Activated T-cell treated with anti-CD3 and anti-CD28 coated beads, Interleukin-2, amount 50 U/mL, for 24 hours (primary cell): ENCODE data around the gene RPS6KC1.
"Not testable (repeated sequence)": the region's sequence is repeated elsewhere in the genome, so short reads cannot be mapped to it uniquely, and the experiment has no call there.

Source experiments
- DNase-seq: peaks from one replicate; pipeline ENCODE4 v3.0.0-alpha.2; 2020
- H3K27ac Mint-ChIP-seq: 2 replicates; pipeline ENCODE4 v1.8.0; 2020; ENCODE audit warnings: mild to moderate bottlenecking, mixed read lengths
- H3K27me3 Mint-ChIP-seq: 2 replicates; pipeline ENCODE4 v1.8.0; 2020; ENCODE audit warnings: mixed read lengths
- H3K36me3 Mint-ChIP-seq: 2 replicates; pipeline ENCODE4 v1.8.0; 2020; ENCODE audit warnings: low read depth, mixed read lengths
- H3K4me1 Mint-ChIP-seq: 2 replicates; pipeline ENCODE4 v1.8.0; 2020; ENCODE audit warnings: low read depth, mixed read lengths
- H3K4me3 Mint-ChIP-seq: 2 replicates; pipeline ENCODE4 v1.8.0; 2020; ENCODE audit warnings: mild to moderate bottlenecking, moderate library complexity, mixed read lengths
- H3K9me3 Mint-ChIP-seq: 2 replicates; pipeline ENCODE4 v1.8.0; 2020; ENCODE audit warnings: mixed read lengths

RPS6KC1 gene

GRCh38 chr1:213041443-213041842, 9.6 kb upstream of the RPS6KC1 start:
- H3K4me1 Mint-ChIP-seq = peaks cover 4% of the 10 kb centered on the region

GRCh38 chr1:213045321-213046226, 5.5 kb upstream of the RPS6KC1 start:
- DNase-seq, H3K9me3 Mint-ChIP-seq, H3K4me3 Mint-ChIP-seq, H3K36me3 Mint-ChIP-seq, H3K27ac Mint-ChIP-seq: not testable (repeated sequence)
- H3K4me1 Mint-ChIP-seq = peaks cover 12% of the 10 kb centered on the region
- peaks cover 18% of the 10 kb centered on the region for H3K27me3 Mint-ChIP-seq

More at GRCh38 chr1:213041443-213041842, 9.6 kb upstream of the RPS6KC1 start:
- no peak overlapping the region for H3K4me3 Mint-ChIP-seq
- no peak for DNase-seq
- no peaks in the 10 kb centered on the region for H3K36me3 Mint-ChIP-seq
- H3K27ac Mint-ChIP-seq = no peak overlapping the region
- H3K27me3 Mint-ChIP-seq = peaks cover 9% of the 10 kb centered on the region
- no peaks in the 10 kb centered on the region for H3K9me3 Mint-ChIP-seq

GRCh38 chr1:213049232-213049631, 1.8 kb upstream of the RPS6KC1 start:
- H3K4me1 Mint-ChIP-seq = peaks cover 26% of the 10 kb centered on the region
- no peak for DNase-seq
- peaks cover 9% of the 10 kb centered on the region for H3K9me3 Mint-ChIP-seq
- H3K36me3 Mint-ChIP-seq = peaks cover 14% of the 10 kb centered on the region
- H3K27me3 Mint-ChIP-seq = peaks cover 18% of the 10 kb centered on the region
- no peak overlapping the region for H3K27ac Mint-ChIP-seq
- no peak overlapping the region for H3K4me3 Mint-ChIP-seq

- Mint-ChIP-seq H3K36me3 (peaks cover 14% of the 10 kb centered on the region), H3K27me3 (peaks cover 18% of the 10 kb centered on the region), H3K27ac (peak overlapping the region; percentile 93), H3K9me3 (peaks cover 9% of the 10 kb centered on the region), H3K4me3 (peak overlapping the region; percentile 90), H3K4me1 (peaks cover 30% of the 10 kb centered on the region)
- no peak for DNase-seq
Observed at GRCh38 chr1:213050745-213051126, 305 bp upstream of the RPS6KC1 start.

- Mint-ChIP-seq H3K27me3 (peaks cover 18% of the 10 kb centered on the region), H3K27ac (peak overlapping the region; percentile 93), H3K36me3 (peaks cover 14% of the 10 kb centered on the region), H3K4me1 (peaks cover 32% of the 10 kb centered on the region), H3K9me3 (peaks cover 9% of the 10 kb centered on the region), H3K4me3 (peak overlapping the region; percentile 90)
- no peak for DNase-seq
Observed at GRCh38 chr1:213051881-213052202, 801 bp downstream of the RPS6KC1 start.

GRCh38 chr1:213053455-213053854, 2.4 kb downstream of the RPS6KC1 start:
- no peak overlapping the region for H3K4me3 Mint-ChIP-seq
- no peak for DNase-seq
- peaks cover 32% of the 10 kb centered on the region for H3K4me1 Mint-ChIP-seq
- H3K27me3 Mint-ChIP-seq = peaks cover 8% of the 10 kb centered on the region
- H3K36me3 Mint-ChIP-seq = peaks cover 14% of the 10 kb centered on the region
- peaks cover 9% of the 10 kb centered on the region for H3K9me3 Mint-ChIP-seq
- no peak overlapping the region for H3K27ac Mint-ChIP-seq

GRCh38 chr1:213054142-213054541, 3.1 kb downstream of the RPS6KC1 start:
- peaks cover 2% of the 10 kb centered on the region for H3K27me3 Mint-ChIP-seq
- no peak overlapping the region for H3K27ac Mint-ChIP-seq
- no peak overlapping the region for H3K4me3 Mint-ChIP-seq
- H3K36me3 Mint-ChIP-seq = peaks cover 15% of the 10 kb centered on the region
- peaks cover 32% of the 10 kb centered on the region for H3K4me1 Mint-ChIP-seq
- peaks cover 9% of the 10 kb centered on the region for H3K9me3 Mint-ChIP-seq
- DNase-seq = no peak

GRCh38 chr1:213054733-213055591, 3.9 kb downstream of the RPS6KC1 start:
- Mint-ChIP-seq H3K27me3 (no peaks in the 10 kb centered on the region), H3K36me3 (peaks cover 16% of the 10 kb centered on the region), H3K27ac (no peak overlapping the region), H3K4me1 (peaks cover 30% of the 10 kb centered on the region), H3K4me3 (no peak overlapping the region), H3K9me3 (peaks cover 9% of the 10 kb centered on the region)
- no peak for DNase-seq

GRCh38 chr1:213055767-213056166, 4.7 kb downstream of the RPS6KC1 start:
- Mint-ChIP-seq H3K27ac (no peak overlapping the region), H3K27me3 (no peaks in the 10 kb centered on the region), H3K4me3 (no peak overlapping the region), H3K9me3 (peaks cover under 1% of the 10 kb centered on the region), H3K4me1 (peaks cover 22% of the 10 kb centered on the region), H3K36me3 (peaks cover 9% of the 10 kb centered on the region)
- DNase-seq = no peak

- H3K27ac Mint-ChIP-seq = no peak overlapping the region
- H3K27me3 Mint-ChIP-seq = no peaks in the 10 kb centered on the region
- no peak for DNase-seq
- H3K9me3 Mint-ChIP-seq = no peaks in the 10 kb centered on the region
- H3K4me1 Mint-ChIP-seq = peaks cover 18% of the 10 kb centered on the region
- H3K4me3 Mint-ChIP-seq = no peak overlapping the region
- H3K36me3 Mint-ChIP-seq = peaks cover 6% of the 10 kb centered on the region
Observed at GRCh38 chr1:213057264-213058059, 6.4 kb downstream of the RPS6KC1 start.

GRCh38 chr1:213060836-213061235, 9.8 kb downstream of the RPS6KC1 start:
- H3K9me3 Mint-ChIP-seq = no peaks in the 10 kb centered on the region
- no peak for DNase-seq
- H3K36me3 Mint-ChIP-seq = peaks cover 9% of the 10 kb centered on the region
- peaks cover 8% of the 10 kb centered on the region for H3K4me1 Mint-ChIP-seq
- H3K27me3 Mint-ChIP-seq = no peaks in the 10 kb centered on the region
- no peak overlapping the region for H3K4me3 Mint-ChIP-seq
- no peak overlapping the region for H3K27ac Mint-ChIP-seq

- Mint-ChIP-seq H3K4me3 (no peak overlapping the region), H3K4me1 (peaks cover 8% of the 10 kb centered on the region), H3K27ac (no peak overlapping the region), H3K27me3 (no peaks in the 10 kb centered on the region), H3K36me3 (peaks cover 9% of the 10 kb centered on the region), H3K9me3 (no peaks in the 10 kb centered on the region)
- DNase-seq = no peak
Observed at GRCh38 chr1:213061263-213061662, 10.2 kb downstream of the RPS6KC1 start.

GRCh38 chr1:213065800-213066199, 14.8 kb downstream of the RPS6KC1 start:
- peaks cover 14% of the 10 kb centered on the region for H3K4me1 Mint-ChIP-seq
- H3K27me3 Mint-ChIP-seq = no peaks in the 10 kb centered on the region
- H3K9me3 Mint-ChIP-seq = no peaks in the 10 kb centered on the region
- no peak for DNase-seq
- no peak overlapping the region for H3K4me3 Mint-ChIP-seq
- no peak overlapping the region for H3K27ac Mint-ChIP-seq
- H3K36me3 Mint-ChIP-seq = peaks cover 7% of the 10 kb centered on the region

GRCh38 chr1:213066363-213066762, 15.3 kb downstream of the RPS6KC1 start:
- peaks cover 12% of the 10 kb centered on the region for H3K4me1 Mint-ChIP-seq
- H3K4me3 Mint-ChIP-seq = no peak overlapping the region
- H3K27ac Mint-ChIP-seq = no peak overlapping the region
- H3K36me3 Mint-ChIP-seq = peaks cover 5% of the 10 kb centered on the region
- no peak for DNase-seq
- H3K27me3 Mint-ChIP-seq = no peaks in the 10 kb centered on the region
- H3K9me3 Mint-ChIP-seq = no peaks in the 10 kb centered on the region
